Ramos (cell line): ENCODE data around the gene TRIM15.

Experiments
- in situ Hi-C: fragments of 300-500 bp; cut with MboI; formaldehyde crosslinking; loops from one replicate; pipeline ENCODE4 v1.14.3; 2022; ENCODE audit warnings: low sequenced_read_pairs; ENCODE audit not compliant: unreplicated experiment

The TRIM15 gene

DNA sequence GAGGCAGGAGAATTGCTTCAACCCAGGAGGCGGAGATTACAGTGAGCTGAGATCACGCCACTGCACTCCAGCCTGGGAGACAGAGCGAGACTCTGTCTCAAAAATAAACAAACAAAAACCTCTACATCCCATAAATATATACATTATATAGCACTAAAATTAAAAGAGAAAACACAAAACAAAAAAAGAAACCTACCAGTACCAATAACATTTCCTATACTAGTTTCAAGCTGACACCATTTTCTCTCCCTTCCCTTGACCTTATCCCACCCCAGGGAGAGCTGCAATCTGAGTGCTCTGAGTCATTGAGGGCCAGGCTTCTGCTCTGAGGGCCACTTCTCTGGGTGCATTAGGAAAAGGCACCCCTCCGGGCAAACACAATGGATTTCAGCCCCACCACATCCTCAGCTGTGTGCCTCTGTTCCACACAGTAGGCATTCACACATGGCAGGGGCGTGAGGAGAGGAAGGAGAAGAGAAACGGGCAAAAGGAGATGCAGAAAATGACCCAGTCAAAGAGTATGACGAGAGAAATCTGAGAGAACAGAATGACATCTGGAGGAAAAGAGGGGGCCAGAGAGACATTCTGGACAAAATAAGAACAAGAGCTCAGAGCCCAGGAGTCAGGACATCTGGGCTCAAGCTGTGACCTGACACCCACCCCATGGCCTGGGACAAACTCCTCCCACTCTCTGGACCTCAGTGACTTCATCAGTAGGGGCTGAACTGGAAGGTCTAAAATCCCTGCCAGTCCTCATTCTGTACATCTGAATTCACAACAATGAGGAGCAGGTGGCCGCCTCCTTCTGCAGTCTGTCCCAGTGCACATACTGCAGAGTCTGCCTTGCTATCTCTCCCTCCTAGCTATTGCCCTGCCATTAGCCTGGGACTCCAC, 31.7 kb downstream of the TRIM15 start:
- in situ Hi-C loops: no loop called here

DNA sequence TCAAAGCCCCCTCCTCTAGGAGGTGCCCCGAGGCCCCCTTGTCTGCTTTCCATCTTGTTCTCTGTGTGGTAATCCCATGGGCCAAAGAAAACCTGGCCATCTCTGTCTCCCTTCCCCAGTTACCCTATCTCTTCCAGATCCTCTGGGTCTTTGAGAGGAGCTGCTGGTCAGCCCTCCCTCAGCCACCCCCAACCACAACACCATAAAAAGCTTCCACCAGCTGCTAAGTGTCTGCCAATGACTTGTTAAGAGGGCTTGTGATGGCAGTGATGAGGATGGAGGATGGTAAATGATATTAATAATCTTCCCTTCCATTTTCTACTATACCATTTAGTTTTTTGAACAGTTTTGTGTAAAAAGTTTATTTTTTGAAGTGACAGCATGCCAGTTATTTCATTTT, 32.6 kb downstream of the TRIM15 start:
- in situ Hi-C loops: no loop called here

DNA sequence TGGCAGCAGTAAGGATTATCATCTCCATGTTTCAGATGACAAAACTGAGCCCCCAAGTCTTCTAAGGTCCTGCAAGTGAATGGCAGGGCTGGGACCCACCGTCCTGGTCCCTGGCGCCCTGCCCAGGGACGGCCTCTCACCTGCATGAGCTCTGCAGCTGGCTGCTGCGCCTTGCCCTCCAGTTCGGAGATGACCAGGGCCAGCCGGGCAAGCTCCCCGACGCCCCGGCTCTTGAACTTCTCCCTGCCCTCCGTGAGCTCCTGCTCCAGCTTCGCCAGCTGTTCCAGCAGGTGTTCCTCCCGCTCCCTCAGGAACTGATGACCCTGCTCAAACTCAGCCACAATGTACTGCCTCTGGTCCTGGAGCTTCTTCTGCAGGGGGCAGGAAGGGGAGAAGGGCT, 33.0 kb downstream of the TRIM15 start:
- in situ Hi-C loops: no loop called here

DNA sequence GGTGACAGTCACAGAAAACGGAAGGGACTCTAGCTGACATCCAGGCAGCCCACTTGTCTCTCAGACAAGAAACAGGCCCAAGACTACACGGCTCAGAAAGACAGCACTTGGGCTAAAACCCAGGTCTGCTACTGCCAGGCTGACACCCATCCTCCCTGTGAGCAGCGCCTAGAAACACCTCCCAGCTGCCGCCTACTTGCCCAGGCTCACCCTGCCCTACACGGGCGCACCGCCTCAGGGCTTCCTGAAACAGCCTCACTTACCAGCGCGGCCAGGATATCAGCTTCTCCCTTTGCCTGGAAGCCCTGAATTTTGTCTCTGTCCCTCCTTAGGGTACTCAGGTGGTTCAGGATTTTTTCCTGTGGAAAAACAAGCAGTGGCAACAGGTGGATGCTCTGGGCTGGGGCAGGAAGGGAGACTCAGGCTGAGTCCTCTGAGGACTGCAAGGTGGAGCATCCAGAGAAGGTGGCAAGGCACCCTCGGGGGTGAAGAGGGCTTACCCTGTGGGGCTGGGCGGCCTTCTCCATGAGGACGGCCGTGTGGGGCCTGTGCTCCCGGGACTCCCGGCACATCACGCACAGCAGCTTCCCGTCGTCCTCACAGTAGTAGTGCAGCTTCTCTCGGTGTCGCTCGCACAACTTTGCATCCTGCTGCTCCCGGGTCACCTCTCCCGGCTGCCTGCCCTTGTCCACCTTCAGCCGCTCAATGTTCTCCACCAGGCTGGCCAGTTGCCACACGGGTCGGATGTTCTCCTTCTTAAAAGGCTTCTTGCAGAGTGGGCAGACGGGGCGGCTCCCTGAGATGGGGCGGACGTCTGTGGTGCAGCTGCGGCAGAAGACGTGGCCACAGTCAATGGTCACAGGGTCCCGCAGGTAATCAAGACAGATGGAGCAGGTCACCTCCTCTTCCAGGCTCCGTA, 35.1 kb downstream of the TRIM15 start:
- in situ Hi-C loops: no loop called here

DNA sequence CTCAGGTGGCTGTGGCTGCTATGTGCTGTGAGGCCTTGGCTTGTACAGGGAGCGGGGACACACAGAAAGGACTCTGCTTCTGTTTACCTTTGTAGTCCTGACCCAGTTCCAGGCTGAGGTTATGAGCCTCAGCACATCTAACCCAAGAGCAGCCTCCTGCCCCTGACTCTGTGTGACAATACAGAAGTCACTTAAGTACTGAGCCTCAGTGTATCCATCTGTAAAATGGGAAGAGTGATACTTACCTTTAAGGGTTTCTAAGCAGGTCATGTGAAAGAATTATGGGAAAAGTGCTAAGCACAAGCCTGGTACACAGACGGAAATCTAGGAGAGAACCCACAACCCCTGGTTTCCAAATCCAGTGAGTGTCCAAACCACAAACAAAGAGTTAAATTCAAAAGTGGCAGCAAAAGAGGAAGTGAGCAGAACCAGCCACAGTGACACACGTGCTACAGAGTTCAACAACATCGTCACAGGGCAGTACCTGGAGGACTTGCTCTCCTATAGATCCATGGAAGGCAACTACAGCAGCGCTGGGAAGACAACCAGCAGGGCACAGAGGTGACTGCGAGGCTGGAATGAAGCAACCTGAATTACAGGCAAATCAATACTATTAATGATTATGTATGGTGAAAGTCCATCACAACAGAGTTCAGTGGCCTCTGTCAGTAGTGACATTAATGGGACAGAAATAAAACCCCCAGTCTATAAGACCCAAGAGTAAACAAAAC, 37.4 kb downstream of the TRIM15 start:
- in situ Hi-C loops: no loop called here

DNA sequence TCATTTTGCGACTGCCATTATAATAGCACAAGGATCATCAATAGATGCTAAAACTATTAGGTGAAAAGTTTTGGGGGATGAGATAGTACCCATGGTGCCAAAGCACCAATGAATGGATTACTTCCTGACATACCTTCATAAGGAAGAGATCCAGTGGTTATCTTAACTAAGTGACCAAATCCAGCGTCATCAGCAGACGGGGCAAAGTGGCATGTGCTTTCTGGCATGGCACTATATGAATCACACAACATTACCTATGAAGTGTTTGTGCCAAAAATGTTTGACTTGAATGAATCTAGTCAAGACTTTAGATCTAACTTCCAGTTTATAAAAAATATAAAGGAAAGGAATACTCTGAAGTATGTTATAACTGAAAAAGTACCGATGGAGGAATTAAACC, 39.0 kb downstream of the TRIM15 start:
- in situ Hi-C loops: no loop called here

DNA sequence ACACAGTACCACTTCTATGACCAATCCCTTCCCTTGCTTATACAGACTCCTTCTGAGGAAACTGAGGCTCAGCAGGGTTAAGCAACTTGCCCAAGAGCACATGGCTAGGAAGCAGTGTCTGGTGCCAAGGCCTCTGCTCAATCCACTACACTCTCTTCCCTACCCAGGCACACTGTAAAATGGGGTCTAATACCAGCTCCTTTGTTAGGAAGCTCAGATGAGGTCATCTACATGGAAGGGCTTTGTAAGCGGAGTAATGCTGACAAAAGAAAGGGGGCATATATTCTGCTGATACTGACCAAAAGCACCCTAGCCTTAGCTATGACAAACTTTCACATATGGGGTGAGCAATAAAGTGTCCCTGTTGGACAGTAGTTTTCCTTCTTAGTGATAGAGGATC, 40.8 kb downstream of the TRIM15 start:
- in situ Hi-C loops: no loop called here

DNA sequence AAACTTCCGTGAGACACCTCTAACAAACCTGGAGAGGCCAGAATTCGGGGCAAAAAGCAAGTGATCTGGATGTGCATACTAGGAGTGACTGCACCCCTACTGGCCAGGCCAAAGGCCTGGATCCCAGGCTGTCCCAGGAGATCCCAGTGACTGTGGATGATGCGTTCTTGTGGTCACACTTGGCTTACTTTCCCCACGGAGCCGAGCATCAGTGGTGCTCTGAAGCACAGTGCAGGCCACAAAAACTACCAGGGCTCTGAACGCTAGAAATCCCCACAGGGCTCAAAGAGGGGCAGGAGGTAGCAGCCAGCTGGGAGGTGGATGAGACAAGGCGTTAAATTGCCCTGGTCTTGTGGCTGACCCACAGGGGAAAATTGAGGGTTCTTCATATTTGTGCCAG, 42.8 kb downstream of the TRIM15 start:
- in situ Hi-C loops: no loop called here

DNA sequence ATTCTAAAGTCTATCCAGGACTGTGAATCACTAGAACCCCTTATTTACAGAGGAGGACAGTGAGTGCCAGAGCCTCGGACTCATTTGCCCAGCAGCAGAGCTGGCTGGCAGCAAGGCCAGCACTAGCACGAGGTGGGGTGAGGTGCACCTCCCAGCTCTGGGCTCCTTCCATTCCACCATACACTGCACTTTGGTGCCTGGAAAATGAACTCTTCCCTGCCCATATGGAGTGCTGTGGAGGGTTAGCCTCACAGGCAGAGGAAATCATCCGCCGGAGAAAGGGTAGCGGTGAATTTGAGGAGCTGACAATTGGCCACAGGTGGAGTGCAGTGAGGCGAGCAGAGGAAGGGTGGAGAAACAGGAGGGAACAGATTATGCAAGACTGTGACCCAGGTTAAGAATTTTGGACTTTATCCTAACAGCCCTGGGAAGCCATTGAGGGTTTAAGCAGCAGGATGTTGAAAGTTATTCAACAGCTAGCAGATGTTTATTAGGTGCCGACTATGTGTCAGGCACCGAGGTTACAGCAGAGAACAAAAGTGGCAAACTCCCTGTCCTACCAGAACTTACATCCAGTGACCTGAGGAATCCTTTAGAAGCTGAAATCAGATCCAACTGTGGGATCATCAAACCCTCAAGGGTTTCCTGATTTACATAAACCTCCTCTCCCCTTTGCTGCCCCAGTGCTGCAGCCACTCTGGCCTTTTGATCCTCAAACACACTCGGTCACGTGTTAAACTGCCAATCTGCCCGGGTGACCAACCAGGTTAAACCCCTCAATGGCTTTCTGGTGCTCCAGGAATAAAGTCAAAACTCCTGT, 43.7 kb downstream of the TRIM15 start:
- in situ Hi-C loops: no loop called here

DNA sequence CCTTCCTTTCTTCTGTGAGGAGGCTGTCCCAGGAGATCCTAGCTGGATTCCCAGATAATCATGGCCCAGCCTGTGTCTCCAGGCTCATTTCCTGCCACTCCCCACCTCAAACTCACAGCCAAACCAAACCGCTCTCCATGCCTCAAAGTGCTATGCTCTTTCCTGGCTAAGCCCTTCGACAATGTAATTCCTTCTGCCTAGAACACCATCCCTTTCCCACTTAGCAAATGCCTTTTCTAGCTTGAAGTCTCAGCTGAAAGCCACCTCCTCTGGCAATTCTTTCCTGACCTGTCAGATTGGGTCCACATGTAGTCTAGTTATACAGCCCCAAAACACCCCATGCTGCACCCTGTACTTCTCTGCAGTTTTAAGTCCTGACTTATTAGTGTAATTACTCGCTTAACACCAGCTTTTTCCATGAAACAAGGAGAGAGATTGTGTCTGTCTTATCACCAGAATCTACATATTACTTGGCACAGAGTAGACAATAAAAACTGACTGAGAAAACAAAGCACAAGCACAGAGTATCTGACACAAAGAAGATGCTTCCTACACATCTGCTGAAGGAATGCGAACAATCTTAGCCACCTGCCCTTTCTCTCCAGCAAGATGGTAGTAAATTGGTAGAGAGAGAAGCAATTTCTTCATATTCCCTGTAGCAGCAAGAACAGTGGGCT, 44.4 kb downstream of the TRIM15 start:
- in situ Hi-C loops: no loop called here

DNA sequence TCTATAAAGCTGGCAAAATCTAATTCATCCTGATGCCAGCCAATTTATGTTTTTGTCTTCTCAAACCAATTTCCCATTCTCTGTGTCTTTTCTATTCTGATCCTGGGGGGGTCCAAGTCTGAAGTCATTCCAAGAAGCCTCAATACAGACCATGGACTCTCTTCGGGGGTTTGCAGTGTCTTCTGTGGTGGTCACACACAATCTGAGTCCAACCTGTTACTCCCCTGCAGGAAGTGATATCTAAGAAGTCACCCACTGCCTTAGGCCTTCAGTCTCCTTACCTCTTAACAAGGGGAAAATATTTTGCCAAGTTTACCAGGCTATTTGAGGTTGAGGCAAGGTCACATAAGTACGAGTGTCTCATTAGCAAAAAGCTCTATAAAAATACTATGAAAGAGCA, 48.0 kb downstream of the TRIM15 start:
- in situ Hi-C loops: no loop called here

DNA sequence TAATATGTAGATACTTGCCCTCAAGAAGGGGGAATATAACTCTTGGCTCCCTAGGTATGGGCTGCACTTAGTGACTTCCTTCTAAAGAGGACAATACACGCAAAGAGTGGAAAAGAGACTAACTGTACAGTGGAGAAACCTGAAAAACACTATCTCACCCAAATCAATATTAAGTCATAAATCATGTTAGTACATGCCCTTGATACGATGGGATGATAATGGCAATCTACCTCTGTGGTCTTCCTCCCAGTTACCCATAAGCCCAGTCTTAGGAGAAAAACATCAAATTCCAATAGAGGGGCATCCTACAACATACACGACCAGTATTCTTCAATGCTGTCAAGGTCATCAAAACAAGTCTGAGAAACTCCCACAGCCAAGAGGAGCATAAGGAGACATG, 48.6 kb downstream of the TRIM15 start:
- in situ Hi-C loops: no loop called here

DNA sequence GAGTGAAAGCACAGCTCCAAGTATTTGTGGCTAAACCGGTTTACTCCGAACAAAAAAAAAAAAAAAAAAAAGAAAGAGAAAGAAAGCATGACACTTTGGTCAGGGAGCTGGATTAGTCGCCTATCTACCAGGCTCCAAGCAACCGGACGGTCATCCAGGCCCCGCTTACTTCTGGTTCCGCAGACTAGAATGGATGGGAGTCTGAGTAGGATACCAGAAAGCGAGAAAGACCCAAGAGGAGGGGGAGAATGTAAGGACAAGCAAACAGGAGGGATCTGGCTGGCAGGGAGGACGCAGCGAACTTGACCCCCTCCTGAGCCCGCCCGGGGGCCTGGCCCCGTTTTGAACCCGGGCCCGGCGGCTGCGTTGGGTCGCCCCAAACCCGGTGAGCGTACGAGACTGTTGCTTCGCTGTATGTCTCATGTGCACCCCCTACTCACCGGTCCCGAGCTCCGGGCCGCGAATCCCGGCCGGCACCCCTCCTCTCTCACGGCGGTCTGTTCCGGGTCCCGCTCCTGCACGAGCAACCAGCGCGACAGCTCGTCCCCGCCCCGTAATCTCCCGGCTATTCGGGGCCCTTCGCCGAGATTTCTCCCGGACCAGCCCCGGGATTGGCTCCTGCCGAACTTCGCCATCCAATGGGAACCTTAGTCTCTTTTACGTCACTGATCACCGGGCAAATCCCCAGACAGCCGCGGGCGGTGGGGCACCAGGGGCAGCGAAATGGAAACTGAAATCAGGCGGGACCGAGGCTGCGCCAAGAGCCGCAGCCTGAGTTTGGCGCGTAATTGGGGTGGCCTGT, 49.7 kb downstream of the TRIM15 start, which contains the start of gene TRIM26:
Gene TRIM26 (minus strand): TSS at position 542 of the 802 bp plus-strand sequence. CDS start 14,303 bp downstream, outside the sequence.
- in situ Hi-C loops: no loop called here

DNA sequence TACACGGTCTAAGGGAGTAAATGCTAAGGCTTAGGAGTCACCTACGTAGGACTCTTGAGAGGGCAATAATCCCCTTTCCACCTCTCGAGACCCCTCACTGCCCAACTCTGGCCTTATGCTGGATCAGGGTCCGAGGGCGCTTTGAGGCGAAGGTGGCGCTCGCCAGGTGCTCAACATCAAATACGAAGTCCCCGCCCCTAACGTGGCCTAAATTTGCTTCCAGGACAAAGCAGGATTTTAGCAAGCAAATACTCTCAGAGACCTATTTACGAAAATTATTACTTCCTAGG, 50.3 kb downstream of the TRIM15 start:
- in situ Hi-C loops: no loop called here

DNA sequence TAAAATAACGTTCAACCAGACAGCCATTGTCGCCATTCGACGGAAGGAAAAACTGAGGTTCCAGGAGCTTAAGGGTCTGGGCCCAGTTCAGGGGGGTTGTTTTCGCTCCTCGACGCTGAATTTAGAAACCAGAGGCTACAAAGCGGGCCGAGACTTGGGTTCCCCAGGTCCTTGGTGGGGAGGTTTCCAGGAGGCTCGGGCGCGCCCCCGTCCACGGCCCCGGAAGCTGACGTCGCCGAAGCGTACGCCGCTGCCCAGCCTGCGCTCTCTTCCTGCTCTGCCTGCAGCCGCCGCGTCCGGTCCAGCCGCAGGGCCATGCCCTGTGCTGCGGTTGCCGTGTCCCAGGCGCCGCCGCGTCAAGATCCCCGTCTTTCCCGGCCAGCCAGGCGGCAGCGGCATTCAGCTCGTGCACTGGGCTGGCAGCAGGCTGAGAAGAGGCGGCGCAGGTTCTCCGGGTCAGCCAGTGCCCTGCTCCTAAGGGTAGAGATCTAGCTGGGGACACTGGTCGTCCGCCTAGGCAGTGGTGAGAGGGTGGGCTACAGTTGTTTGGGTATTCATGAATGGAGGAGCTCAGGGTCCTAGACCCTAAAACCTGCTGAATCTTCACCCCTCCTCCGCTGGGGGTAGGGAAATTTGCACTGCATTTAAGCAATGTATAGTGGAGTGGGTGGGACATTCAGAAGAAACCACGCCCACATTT, 50.8 kb downstream of the TRIM15 start:
- in situ Hi-C loops: no loop called here

DNA sequence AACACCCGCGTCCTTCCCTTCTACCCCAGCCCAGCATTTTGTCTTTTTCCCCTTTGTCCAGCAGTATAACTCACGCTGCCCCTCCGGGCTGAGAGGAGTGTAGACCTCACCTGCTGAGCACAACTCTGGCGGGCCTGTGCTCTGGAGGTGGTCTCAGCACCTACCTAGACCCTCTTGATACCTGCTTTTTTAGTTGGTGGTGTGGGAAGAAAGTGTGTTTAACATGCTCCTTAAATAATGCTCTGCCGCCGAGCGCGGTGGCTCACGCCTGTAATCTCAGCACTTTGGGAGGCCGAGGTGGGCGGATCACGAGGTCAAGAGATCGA, 51.3 kb downstream of the TRIM15 start:
- in situ Hi-C loops: no loop called here

DNA sequence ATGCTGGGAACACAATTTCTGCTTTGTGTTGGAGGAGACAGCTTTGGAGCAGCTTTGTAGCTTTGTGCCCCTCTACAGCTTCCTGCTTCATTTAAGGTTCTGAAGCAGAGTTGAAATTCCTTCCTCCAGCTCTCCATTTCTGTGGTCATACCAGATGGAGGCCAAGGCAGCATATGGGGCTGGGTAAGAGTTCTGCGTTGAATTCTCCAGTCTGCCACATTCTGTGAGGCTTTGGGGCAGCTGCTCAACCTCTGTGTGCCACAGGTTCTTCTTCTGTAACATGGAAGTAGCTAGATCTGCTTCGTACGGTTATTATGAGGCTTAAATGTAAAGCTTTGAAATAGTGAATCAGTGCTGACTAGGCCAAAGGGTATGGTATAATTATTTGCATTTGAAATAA, 52.8 kb downstream of the TRIM15 start:
- in situ Hi-C loops: no loop called here

DNA sequence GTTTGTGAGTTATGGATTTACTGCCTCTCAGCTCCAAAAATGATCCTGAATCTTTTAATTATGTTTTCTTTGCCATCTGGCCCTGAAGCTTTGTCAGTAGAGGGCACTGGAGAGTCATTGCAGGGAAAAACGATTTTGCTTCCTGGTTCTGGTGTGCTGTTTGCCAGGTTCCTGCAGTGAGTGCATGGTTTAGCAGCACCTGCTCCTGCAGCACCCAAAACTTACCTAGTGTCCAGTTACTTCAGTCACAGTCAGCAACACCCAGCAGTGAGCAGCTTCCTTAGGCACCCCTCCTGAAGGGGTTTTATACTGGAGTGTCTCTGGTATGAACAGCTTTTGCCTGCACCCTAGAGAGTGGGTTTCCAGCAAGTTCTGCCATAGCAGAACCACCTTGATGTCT, 55.9 kb downstream of the TRIM15 start:
- in situ Hi-C loops: no loop called here
